Measurements from ENCODE around the gene ADCY4.

The ADCY4 gene

GRCh38 chr14:24269910-24270536 is 64.8 kb downstream of the ADCY4 start:
- no peak for TF ChIP-seq CTCF (IDR thresholded peaks at IDR 0.05)
- TF ChIP-seq ZFX (IDR thresholded peaks at IDR 0.05; ENCODE audit: borderline replicate concordance): no peak
- H3K27ac ChIP-seq: no peak overlapping the region

GRCh38 chr14:24269368-24269767 is 65.5 kb downstream of the ADCY4 start:
- H3K27ac ChIP-seq: no peak overlapping the region
- no peak for TF ChIP-seq CTCF (IDR thresholded peaks at IDR 0.05)
- no peak for TF ChIP-seq ZFX (IDR thresholded peaks at IDR 0.05; ENCODE audit: borderline replicate concordance)
